HG02759 (cell line): ENCODE results near the gene CLDN7.

ENCODE experiments used
- ATAC-seq: cut with Tn5 transposase; IDR thresholded peaks from one replicate; pipeline ENCODE4 v1.9.1; 2021; ENCODE audit warnings: mild to moderate bottlenecking, moderate library complexity; ENCODE audit not compliant: unreplicated experiment

CLDN7 gene

DNA sequence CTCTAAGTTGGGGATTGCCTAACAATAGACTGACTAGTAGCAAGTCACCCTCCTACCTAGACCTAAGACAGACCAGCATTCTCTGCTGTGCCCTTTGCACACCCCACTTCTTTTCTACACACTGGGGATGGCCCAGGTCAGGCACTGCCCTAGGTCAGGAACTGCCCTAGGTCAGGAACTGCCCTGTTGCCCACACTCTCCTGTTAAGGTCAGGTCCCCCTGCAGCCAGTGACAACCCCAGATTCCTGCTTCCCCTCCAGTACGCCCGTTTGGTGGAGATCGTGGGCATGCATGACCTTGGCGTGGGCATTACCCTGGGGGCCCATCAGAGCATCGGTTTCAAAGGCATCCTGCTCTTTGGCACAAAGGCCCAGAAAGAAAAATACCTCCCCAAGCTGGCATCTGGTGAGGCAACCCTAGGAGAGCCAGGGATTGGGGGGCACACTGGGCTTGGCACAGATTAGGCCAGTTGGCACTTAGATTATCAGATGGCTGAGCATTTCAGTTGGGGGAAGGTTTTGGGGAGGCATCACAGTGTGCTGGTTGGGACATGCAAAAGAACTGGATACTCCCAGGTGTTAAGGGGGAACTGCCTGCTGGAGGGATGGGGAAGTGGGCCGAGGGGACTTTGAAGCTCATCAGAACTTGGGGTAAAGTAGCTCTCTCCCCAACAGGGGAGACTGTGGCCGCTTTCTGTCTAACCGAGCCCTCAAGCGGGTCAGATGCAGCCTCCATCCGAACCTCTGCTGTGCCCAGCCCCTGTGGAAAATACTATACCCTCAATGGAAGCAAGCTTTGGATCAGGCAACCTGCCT lies 40.8 kb downstream of the CLDN7 start:
- ATAC-seq: no peak

DNA sequence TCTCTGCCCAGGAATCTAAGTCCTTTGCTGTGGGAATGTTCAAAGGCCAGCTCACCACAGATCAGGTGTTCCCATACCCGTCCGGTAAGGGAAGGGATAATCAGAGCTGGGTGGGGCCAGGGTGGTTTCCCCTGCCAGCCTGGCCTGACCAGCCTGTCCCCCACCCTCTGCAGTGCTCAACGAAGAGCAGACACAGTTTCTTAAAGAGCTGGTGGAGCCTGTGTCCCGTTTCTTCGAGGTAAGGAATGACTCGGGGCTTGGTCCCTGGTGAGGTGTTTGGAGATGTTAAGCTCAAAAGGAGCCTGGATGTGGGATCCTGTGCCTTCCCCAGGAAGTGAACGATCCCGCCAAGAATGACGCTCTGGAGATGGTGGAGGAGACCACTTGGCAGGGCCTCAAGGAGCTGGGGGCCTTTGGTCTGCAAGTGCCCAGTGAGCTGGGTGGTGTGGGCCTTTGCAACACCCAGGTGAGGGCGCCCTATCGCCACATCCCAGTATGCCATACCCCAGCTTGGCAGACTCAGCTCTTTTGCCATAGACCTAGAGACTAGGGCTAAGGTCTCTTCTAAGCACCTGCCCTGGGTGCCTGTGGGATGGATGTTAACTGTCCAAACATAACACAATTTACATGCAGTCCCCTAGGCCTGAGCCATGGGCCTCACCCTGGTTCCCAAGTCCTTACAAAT lies 41.5 kb downstream of the CLDN7 start:
- no peak for ATAC-seq

DNA sequence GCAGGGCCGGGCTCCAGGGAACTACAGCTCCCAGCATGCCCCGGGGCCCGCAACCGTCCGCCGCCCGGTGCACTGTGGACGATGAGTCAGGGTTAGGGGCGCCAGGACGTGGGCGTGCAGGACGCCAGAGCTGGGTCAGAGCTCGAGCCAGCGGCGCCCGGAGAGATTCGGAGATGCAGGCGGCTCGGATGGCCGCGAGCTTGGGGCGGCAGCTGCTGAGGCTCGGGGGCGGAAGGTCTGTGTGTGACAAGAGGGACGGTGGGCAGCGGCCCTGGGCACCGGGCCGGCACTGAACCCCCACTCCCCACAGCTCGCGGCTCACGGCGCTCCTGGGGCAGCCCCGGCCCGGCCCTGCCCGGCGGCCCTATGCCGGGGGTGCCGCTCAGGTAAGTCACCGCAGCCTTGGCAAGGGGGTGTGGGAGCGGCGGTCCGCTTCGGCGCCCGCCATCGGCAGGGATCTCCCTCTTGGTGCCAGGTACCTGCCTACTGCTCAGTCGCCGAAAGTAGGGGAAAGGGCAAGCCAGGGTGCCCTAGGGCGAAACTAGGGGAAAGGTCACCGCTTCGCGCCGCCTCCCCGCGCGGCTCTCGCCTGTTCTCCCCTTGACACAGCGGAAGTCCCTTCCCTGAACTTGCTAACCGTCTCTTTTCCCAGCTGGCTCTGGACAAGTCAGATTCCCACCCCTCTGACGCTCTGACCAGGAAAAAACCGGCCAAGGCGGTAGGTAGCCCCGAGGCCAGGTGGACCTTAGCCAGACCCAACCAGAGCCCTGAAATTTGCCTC lies 42.3 kb downstream of the CLDN7 start, which contains the start of the genes ACADVL and DLG4:
ACADVL (plus strand) TSS at position 127 of the 781 bp plus-strand sequence; CDS start at position 174, 47 bp downstream.
DLG4 (minus strand) TSS at position 25 of the 781 bp plus-strand sequence.
- peak; percentile 68 for ATAC-seq

DNA sequence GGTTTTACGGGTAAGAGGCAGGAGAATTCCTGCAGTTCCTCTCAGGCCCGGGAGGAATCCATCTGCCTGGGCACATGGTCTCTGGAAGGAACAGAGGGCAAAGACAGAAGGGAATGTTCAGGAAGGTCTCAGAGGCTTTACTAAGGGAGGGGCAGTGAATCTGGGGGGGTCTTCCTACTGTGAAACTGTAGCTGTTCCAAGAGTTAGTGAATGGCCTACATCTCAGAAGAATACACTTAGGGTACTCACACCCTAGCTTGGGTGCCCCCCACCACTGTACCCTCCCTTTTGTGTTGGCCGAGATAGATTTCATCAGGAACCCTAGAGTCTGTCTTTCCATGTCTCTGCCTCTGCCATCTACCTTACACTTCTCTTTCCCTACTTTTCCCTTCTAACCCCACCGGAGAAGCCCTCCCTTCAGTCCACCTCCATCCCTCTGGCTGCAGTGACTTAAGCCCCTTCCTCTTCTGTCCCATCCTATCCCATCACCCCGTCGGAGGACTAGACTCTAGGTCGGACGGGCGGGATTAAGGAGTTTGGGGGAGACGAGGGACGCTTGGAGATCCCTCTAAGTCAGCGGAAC lies 43.0 kb downstream of the CLDN7 start:
- ATAC-seq: no peak

DNA sequence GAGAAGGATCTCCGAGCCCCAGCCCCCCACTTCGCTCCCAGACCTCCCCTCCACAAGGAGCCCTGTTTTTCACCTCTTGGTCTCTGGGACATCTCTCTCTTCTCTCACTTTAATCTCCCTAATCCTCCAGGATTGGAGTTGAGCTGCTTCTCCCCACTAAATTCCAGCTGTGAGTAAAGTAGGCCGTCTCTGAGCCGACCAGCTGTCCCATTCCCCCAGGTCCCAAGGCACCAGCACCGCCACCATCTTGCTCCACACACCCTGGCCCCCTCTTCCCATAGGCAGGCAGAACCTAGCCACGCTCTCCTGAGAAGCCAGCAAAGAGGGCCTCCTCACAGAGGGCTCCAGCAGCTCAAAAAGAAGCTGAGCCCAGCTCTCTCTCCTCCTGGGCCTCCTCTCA lies 43.5 kb downstream of the CLDN7 start:
- no peak for ATAC-seq

DNA sequence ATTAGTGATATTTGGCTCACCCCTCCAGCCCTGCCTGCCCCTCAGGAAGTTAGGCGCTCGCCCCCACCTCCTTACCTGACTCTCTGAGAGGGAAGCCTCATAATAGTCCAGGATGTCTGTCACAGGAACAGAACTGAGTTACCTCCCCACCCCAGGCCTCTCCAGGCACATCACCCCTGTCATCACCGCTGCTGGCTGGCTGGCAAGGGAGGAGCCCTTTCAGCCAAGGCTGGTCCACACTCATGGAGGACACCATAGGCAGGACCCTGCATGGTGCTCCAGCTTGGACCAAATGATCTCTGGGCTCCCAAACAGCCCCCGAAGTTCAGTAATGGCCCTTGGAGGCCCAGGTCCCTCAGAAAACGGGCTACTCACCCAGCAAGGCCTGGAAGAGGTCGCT lies 44.1 kb downstream of the CLDN7 start:
- no peak for ATAC-seq

DNA sequence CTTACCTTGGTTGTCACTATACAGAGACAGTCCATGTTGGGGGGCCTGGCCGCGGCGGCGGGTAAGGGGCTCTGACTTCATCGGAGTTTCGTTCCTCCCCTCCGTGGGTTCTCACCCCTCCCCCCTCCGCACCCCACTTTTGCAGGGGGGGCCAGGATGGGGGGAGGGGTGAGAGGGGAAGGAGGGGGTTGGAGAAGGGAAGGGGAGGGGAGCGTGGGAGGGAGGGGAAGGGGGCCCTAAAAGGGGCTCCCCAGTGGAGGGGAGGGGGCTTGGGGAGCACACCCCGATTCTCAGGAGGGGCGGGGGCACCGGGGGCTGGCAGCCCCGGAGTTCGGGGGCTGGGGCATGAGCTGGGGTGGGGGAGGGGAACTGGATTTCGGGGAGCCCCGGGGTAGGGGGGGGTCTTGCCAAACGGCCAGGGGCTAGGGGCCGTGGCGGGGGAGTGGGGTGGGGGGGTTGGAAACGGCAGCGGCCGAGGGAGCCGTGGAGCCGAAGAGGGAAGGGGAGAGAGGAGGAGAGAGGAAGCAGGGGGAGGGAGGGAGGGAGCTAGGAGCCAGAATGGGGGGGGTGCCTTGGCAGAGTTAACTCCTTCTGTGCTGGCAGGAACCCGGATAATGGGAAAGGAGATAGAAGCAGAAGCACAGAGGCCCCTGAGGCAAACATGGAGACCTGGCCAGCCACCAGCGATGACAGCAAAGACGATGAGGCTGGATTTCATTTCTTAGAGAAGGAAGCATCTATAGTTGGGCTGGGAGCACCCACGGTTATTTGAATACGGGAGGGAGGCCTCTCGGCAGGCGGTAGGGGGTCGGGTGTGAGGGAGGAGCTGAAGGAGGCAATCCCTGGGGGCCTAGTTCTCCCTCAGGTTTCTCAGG lies 44.9 kb downstream of the CLDN7 start:
- no peak for ATAC-seq

DNA sequence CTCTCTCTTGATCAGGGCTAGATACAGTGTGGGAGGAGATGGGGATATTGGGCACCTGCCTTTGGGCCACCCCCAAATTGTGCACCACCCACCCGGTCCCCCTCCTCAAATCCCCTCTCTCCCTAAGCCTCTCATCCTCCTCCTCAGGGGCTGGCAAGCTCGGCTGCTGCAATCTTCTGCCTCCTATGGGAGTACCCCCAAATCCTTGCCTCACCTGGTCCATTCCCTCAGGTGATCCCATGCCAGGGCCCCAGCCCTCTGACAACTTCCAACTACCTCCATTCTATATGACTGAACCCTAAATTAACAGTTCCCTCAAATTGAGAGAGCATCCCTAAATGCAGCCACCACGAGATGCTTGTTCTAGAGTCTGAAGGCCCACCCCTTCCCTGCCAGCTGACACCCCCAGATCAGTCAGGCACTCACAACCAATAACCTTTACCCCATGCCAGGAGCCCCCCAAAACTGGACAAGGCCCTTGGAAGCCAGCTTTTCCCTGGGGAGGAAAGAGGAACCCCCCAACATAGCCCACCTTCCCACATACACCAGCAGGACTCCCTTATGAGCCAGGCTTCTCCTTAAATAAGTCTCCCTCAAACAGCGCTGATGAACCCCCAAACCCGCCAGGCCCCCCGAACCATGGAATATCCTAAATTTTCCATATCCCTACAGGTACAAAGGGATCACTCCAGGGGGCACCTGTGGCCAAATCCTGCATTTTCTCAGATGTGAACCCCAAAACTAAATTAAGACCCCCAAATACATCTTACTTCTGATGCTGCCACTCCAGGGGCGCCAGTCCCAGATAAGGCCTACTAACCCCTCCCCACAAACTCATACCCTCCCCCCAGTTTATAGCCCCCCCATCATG lies 45.8 kb downstream of the CLDN7 start:
- no peak for ATAC-seq

DNA sequence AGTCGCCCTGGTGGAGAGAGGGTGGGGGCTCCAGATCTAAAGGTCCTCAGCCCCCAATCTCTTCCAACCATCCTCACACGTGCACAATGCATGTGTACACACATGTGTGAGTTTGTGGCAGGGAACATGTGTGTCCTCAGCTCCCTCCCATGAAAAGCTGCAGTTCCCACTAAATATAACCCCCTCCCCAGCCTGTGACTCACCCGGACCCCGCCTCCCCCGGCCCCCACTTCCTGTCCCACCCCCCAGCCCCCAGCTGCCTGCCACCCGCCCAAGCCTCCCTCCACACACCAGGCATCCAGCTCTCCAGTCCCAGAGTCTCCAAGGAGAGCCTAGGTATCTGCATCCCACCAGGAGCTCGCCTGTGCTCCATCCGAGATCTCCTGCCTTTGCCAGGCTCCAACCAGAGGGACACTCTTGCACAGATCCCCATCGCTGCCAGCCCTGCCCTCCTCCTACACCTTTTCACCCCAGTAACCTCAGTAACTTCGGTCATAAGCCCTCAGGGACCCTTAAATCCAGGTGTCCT lies 46.6 kb downstream of the CLDN7 start:
- ATAC-seq: no peak

DNA sequence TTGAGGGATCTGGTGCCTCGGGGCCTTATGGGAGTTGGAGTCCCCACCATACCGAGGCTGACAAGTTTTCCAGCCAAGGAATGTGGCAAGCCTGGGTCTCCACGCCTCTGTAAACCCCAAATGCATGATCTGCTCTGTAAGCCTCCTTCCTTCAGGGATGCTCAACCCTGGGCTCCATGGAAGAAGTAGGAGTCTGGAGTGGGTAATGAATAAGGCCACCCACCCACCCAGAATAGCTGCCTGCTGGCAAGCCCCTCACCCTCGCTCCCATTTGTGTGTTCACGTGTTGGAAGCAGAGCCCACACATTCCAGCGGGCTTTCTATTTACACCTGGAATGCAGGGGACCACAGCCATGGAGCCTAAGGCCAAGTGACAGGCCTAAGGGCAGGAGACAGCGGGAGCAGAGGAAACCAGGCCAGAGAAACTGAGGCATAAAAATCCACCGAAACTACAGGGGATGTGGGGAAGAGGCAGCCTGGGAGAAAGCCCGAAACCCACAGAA lies 47.1 kb downstream of the CLDN7 start:
- no peak for ATAC-seq

DNA sequence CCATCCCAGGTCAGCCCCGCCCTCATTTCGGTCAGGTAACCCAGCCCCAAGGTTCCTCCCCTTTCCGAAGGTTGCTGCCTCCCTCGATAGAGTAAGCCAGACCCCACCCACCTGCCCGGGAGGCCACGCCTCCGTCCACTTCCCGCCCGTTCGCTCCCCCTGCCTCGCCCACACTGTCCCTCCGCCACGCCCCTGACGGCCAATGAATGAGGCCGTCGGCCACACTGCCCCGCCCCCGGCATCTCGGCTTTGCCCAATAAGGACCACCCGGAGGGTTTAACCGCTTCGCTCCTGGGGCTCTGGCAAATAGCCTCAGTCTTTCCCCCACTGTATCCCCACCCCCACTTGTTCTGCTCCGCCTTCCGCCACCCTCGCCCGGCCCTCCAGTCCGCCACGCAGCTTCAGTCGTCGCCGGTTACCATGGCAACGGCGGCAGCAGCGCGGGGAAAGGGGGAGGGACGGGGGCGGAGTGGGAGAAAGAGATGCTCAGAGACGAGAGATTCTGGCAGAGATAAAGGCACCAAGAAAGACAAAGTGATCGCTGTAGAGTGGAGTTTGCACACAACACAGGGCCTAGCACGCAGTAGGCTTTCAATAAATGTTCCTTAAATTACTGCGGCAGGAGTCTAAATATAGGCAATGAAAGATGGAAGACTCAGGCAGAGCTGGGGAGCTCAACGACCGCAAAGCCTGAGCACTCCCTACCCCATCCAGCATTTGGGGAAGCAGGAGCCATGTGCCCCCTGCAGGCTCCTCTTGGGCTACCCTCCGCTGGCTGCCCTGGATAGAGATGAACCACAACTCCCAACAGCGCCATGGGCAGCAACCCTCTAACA lies 47.8 kb downstream of the CLDN7 start:
- peak; percentile 80 for ATAC-seq

DNA sequence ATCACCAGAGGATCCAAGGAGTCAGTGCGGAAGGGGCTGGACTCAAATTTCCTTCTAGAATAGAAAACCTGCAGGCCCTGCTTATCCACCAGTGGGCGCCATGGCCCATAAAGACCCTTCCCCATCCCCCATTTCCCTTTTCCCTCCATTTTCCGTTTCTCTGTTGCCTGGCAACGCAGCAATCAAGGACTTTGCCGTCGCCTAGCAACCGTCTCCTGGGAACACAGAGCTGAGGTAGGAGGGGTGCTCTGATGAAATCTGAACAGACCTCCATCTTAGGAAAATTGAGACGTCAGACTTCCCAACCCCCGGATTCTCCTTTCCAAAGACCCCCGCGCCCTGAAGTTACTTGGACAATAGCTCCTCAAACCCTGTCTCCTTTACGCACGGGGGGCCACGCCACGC lies 48.4 kb downstream of the CLDN7 start:
- ATAC-seq: peak; percentile 6

DNA sequence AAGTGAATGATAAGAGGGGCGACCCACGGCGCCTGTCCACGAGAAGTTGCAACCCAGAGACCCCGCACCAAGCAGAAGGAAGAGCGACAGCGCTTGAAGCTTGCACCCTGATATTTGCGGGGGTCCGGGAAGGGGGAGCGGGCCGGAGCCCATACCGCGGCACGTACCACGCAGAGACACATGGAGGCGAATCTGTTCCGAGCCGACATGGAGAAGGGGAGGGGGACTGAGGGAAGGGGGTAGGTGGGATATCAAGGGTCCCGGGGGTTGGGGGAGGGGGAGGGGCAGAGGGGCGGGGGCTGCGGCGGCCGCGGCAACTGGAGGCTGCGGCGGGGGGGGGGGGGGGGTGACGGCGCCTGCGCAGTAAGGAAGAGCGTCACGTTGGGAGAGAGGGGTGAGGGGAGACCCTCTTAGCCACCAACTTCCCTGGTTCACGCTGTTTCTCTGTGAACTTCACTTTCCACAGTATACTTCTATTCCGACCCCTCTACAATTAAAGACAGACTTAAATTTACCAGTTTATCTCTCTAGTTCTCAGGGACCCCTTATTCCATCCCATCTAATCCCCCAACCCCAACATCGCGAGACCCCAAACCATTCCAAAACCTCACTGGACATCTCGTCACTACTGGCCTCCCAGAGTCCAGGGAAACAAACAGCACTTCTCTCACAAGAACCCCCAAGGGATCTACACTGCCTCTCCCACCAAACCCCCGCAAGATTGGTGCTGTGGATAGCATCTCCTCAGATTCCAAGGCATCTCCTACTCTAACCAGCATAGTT lies 50.6 kb downstream of the CLDN7 start:
- ATAC-seq: no peak
